ENCODE results near the gene GLB1L. TPM values are rescaled to one million over a fixed set of nuclear protein-coding genes. Genes with fewer than 3 reads are reported as not detected.
A peak's percentile ranks its signal among the peaks of the same experiment; 100 is the strongest.

GLB1L gene
- total RNA-seq, 3 donors from 2014 or later: 4.2 to 10.8 (median 5.8) TPM

DNA sequence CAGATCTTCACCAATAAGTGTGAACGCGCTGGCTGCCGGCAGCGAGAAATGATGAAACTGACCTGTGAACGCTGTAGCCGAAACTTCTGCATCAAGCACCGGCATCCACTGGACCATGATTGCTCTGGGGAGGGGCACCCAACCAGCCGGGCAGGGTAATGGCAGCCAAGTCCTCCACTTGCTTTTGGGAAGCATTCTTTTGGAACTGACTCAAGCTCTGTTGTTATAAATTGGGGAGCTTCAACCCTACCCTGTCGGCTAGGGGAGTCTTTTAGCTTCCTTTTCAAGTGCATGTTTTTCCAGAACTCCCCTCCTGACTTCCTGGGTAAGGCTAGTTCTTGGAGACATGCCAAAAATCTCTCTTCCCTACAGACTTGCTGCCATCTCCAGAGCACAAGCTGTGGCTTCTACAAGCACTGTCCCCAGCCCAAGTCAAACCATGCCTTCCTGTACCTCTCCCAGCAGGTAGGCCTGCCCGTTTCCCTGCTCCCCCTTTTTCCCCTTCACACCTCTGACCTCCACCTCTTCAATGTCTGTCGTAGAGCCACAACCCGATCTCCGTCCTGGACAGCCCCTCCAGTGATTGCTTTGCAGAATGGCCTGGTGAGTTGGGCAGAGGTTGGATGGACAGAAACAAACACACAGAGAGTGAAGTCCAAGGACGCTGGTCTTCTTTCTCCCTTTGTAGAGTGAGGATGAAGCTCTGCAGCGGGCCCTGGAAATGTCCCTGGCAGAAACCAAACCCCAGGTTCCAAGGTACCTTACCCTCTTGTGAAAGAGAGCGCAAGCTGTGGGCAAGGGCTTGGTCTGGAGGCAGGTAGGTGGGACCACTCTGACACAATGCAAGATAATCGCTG, 37.1 kb downstream of the GLB1L start:
- DNase-seq (no peak), ATAC-seq (no peak)
- no peak for TF ChIP-seq CTCF (IDR thresholded peaks at IDR 0.05)
- H3K9me3 ChIP-seq: no peaks in the 10 kb centered on the region
- no peak overlapping the region for H3K4me3 ChIP-seq
- peaks cover 14% of the 10 kb centered on the region for H3K4me1 ChIP-seq (ENCODE audit: low read depth)
- intact Hi-C loops (cut with DNase I, micrococcal nuclease): no loop called here
- H3K36me3 ChIP-seq (ENCODE audit: low read depth): no peaks in the 10 kb centered on the region

- intact Hi-C loops (cut with DNase I, micrococcal nuclease): no loop called here
- DNase-seq (no peak), ATAC-seq (no peak)
- Histone ChIP-seq H3K36me3 (ENCODE audit: low read depth) (no peaks in the 10 kb centered on the region), H3K4me1 (ENCODE audit: low read depth) (peaks cover 14% of the 10 kb centered on the region), H3K4me3 (peak overlapping the region; percentile 44), H3K9me3 (no peaks in the 10 kb centered on the region)
- no peak for TF ChIP-seq CTCF (IDR thresholded peaks at IDR 0.05)
Observed at GRCh38 chr2:219207134-219207883, 37.9 kb downstream of the GLB1L start.

GRCh38 chr2:219206328-219207133, 38.7 kb downstream of the GLB1L start, which contains the start of gene ZFAND2B:
Gene ZFAND2B, plus strand, starts transcription at chr2:219206782. Its CDS starts 206 bp downstream, at chr2:219206988.
- no peaks in the 10 kb centered on the region for H3K9me3 ChIP-seq
- H3K4me3 ChIP-seq: peak within 1 kb of the TSS; percentile 44
- ATAC-seq (peak; percentile 97), DNase-seq (peak; percentile 97)
- no peaks in the 10 kb centered on the region for H3K36me3 ChIP-seq (ENCODE audit: low read depth)
- H3K4me1 ChIP-seq (ENCODE audit: low read depth): peaks cover 14% of the 10 kb centered on the region
- intact Hi-C loops (cut with DNase I, micrococcal nuclease): no loop called here
- no peak for TF ChIP-seq CTCF (IDR thresholded peaks at IDR 0.05)

DNA sequence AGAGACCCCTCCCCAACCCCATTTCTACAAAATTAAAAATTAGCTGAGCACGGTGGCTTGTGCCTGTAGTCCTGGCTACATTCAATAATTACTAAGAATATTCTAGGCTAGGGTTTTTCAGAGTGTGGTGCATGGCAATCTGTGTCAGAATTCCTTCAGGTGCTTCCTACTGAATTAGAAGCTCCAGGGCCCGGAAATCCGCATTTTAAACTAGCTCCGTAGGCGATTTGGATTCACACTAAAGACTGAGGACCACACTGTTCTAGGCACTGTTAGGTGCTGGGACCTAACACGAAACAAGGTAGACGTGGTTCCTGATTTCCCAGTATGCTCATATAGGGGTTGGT, 39.3 kb downstream of the GLB1L start:
- DNase-seq (no peak), ATAC-seq (no peak)
- intact Hi-C loops (cut with DNase I, micrococcal nuclease): no loop called here
- no peaks in the 10 kb centered on the region for H3K36me3 ChIP-seq (ENCODE audit: low read depth)
- H3K4me1 ChIP-seq (ENCODE audit: low read depth): peaks cover 14% of the 10 kb centered on the region
- no peaks in the 10 kb centered on the region for H3K9me3 ChIP-seq
- TF ChIP-seq CTCF (IDR thresholded peaks at IDR 0.05): no peak
- no peak overlapping the region for H3K4me3 ChIP-seq

GRCh38 chr2:219205165-219205538, 40.1 kb downstream of the GLB1L start:
- Histone ChIP-seq H3K4me1 (ENCODE audit: low read depth) (peaks cover 14% of the 10 kb centered on the region), H3K9me3 (no peaks in the 10 kb centered on the region), H3K36me3 (ENCODE audit: low read depth) (no peaks in the 10 kb centered on the region), H3K4me3 (no peak overlapping the region)
- ATAC-seq (no peak), DNase-seq (no peak)
- intact Hi-C loops (cut with DNase I, micrococcal nuclease): no loop called here
- no peak for TF ChIP-seq CTCF (IDR thresholded peaks at IDR 0.05)

Measured in mucosa of descending colon (tissue), 3 donors.